ENCODE data around the gene FAM151A. TPM values are rescaled to one million over a fixed set of nuclear protein-coding genes. Genes with fewer than 3 reads are reported as not detected.
A peak's percentile ranks its signal among the peaks of the same experiment; 100 is the strongest.

The FAM151A gene
- total and polyA plus RNA-seq, 12 donors: 0.39 to 2.9 (median 0.94) TPM; not detected in 1

DNA sequence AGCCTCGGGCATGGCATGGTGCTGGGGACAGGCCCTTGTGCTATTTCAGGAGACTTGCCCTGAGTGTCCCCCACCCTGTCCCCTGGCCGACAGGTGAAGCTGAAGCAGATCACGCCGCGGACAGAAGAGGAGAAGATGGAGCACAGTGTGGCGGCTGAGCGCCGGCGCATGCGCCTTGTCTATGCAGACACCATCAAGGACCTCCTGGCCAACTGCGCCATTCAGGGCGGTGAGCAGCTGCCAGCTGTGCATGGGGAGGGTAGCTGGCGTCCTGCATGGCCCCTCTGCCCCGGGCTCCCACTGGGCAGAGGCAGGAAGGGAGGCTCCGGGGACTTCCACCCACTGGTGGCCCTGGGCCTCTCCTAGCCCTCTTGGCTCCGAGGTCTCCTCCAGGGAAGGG, 28.9 kb downstream of the FAM151A start:
- Histone ChIP-seq H3K27ac (peak overlapping the region in 3 of 10 donors; percentile 3 to 19 (median 15)), H3K4me3 (no peak overlapping the region), H3K36me3 (peaks cover 0 to 66% (median 9%) of the 10 kb centered on the region in 9 donors), H3K27me3 (no peaks in the 10 kb centered on the region), H3K4me1 (peaks cover 0 to 42% (median 6%) of the 10 kb centered on the region in 9 donors), H3K9me3 (no peaks in the 10 kb centered on the region)
- TF ChIP-seq CTCF (IDR thresholded peaks at IDR 0.05): no peak
- intact Hi-C loops (cut with DNase I): no loop called here
- peak in 4 of 8 donors; percentile 6 to 24 (median 17) for ATAC-seq
- WGBS, 2 donors: 78 to 84% methylated on average over 15 to 16 of the region's 16 CpGs
- DNase-seq: no peak

GRCh38 chr1:54593571-54594160, 29.7 kb downstream of the FAM151A start:
- no peaks in the 10 kb centered on the region for H3K27me3 ChIP-seq
- no peaks in the 10 kb centered on the region for H3K9me3 ChIP-seq
- WGBS, 2 donors: 82 to 83% methylated on average over 10 of the region's 10 CpGs
- DNase-seq (no peak), ATAC-seq (no peak)
- intact Hi-C loops (cut with DNase I): no loop called here
- peak overlapping the region in 3 of 10 donors; percentile 9 to 19 (median 10) for H3K27ac ChIP-seq
- no peak overlapping the region for H3K4me3 ChIP-seq
- no peak for TF ChIP-seq CTCF (IDR thresholded peaks at IDR 0.05)
- peaks cover 0 to 66% (median 9%) of the 10 kb centered on the region in 9 donors for H3K36me3 ChIP-seq
- H3K4me1 ChIP-seq: peaks cover 0 to 42% (median 6%) of the 10 kb centered on the region in 9 donors

DNA sequence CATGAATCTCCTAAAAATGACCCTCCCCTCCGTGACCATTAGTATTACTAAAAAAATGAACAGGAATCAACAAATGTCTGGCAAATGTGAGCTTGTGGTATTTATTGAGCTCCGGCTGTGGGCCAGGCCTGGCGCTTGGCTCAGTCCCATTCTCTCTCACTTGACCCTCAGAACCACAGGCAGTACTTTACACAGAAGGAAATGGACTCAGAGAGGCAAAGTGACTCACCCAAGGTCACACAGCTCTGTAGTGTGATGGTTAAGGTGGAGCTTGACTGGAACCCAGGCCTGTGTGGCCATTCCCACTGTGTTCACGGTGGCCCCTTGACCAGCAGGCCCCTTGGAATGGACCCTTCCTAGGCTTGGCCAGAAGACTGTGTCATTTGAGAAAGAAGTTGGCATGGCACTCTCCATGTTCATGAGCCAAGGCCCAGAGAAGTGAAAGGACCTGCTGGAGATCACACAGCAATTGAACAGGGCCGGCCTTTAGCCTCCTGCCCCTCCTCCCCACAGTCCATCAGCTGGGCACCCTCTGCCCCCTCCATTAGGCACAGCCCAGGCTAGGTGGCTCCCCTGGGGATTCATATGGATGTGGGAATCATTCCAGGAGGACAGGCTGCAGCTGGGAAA, 32.1 kb downstream of the FAM151A start:
- ATAC-seq (no peak), DNase-seq (no peak)
- TF ChIP-seq CTCF (IDR thresholded peaks at IDR 0.05): no peak
- intact Hi-C loops (cut with DNase I): no loop called here
- peaks cover 0 to 45% (median 8%) of the 10 kb centered on the region in 9 donors for H3K4me1 ChIP-seq
- WGBS, 2 donors: 78 to 79% methylated on average over 5 of the region's 5 CpGs
- H3K27me3 ChIP-seq: no peaks in the 10 kb centered on the region
- no peak overlapping the region for H3K4me3 ChIP-seq
- H3K9me3 ChIP-seq: no peaks in the 10 kb centered on the region
- H3K27ac ChIP-seq: peak overlapping the region in 5 of 10 donors; percentile 33 to 68 (median 46)
- peaks cover 0 to 50% (median 0%) of the 10 kb centered on the region in 9 donors for H3K36me3 ChIP-seq

DNA sequence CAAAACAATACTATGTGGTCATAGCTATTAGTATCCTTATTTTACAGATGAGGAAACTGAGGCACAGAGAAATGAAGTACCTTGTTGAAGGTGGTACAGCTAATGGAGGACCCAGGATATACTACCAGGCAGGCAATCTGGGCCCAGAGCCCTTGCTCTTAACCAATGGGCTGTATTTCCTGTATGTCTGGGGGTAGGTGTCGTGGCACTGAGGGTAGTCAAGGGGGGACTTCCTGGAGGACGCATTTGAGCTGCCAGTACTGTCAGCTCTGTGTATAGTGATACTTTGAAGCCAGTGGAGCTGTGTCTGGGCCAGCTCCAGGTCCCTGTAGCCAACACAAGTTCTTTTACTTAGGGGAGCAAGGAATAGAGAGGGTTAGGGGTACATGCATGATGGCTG, 34.9 kb downstream of the FAM151A start:
- intact Hi-C loops (cut with DNase I): no loop called here
- no peak for TF ChIP-seq CTCF (IDR thresholded peaks at IDR 0.05)
- H3K27me3 ChIP-seq: no peaks in the 10 kb centered on the region

More for the DNA sequence above, 34.9 kb downstream of the FAM151A start:
- Histone ChIP-seq H3K36me3 (peaks cover 0 to 38% (median 0%) of the 10 kb centered on the region in 9 donors), H3K9me3 (no peaks in the 10 kb centered on the region), H3K4me1 (peaks cover 0 to 63% (median 24%) of the 10 kb centered on the region in 9 donors), H3K4me3 (no peak overlapping the region), H3K27ac (peak overlapping the region in 5 of 10 donors; percentile 7 to 92 (median 39))
- DNase-seq (no peak), ATAC-seq (no peak)
- 37 to 48% methylated on average over 2 of the region's 2 CpGs for WGBS, 2 donors

Data from heart right ventricle (tissue), 16 donors.